ENCODE results near the gene TUBA4B. TPM values are rescaled to one million over a fixed set of nuclear protein-coding genes. Genes with fewer than 3 reads are reported as not detected.

TUBA4B gene
- total and polyA plus RNA-seq, 5 donors from 2014 or later: not detected

- Mint-ChIP-seq H3K36me3 (peaks cover 4% of the 10 kb centered on the region), H3K27ac (no peak overlapping the region), H3K4me1 (peaks cover 0 to 4% (median 0%) of the 10 kb centered on the region in 4 donors), H3K4me3 (peak overlapping the region in 1 of 4 donors; percentile 47), H3K9me3 (no peaks in the 10 kb centered on the region), H3K27me3 (peaks cover 5% of the 10 kb centered on the region)
- Histone ChIP-seq H3K36me3 (ENCODE audit: control insufficient read depth, insufficient read depth, low read length) (peaks cover 16% of the 10 kb centered on the region), H3K4me1 (ENCODE audit: control insufficient read depth, insufficient read depth, low read length, poor library complexity, severe bottlenecking) (peaks cover 5% of the 10 kb centered on the region), H3K4me3 (ENCODE audit: low read depth, low read length) (no peak overlapping the region), H3K9me3 (ENCODE audit: control insufficient read depth in 2 of 2, low read length in 2 of 2) (no peaks in the 10 kb centered on the region), H3K27me3 (ENCODE audit: control insufficient read depth, insufficient read depth, low read length) (no peaks in the 10 kb centered on the region), H3K27ac (ENCODE audit: insufficient read depth, low read length, poor library complexity, severe bottlenecking) (no peak overlapping the region)
- DNase-seq (no peak), ATAC-seq (ENCODE audit: low read depth in 2 of 2) (no peak)
These were observed 36.1 kb downstream of the TUBA4B start for GRCh38 chr2:219289195-219289536.

GRCh38 chr2:219289537-219290361 lies 36.7 kb downstream of the TUBA4B start:
- Mint-ChIP-seq H3K4me3 (peak overlapping the region in 1 of 4 donors; percentile 47), H3K36me3 (peaks cover 4% of the 10 kb centered on the region), H3K4me1 (peaks cover 0 to 6% (median 0%) of the 10 kb centered on the region in 4 donors), H3K9me3 (no peaks in the 10 kb centered on the region), H3K27me3 (peaks cover 5% of the 10 kb centered on the region), H3K27ac (no peak overlapping the region)
- H3K9me3 ChIP-seq (ENCODE audit: control insufficient read depth in 2 of 2, low read length in 2 of 2): no peaks in the 10 kb centered on the region
- no peaks in the 10 kb centered on the region for H3K27me3 ChIP-seq (ENCODE audit: control insufficient read depth, insufficient read depth, low read length)
- no peak overlapping the region for H3K4me3 ChIP-seq (ENCODE audit: low read depth, low read length)
- peaks cover 11% of the 10 kb centered on the region for H3K4me1 ChIP-seq (ENCODE audit: control insufficient read depth, insufficient read depth, low read length, poor library complexity, severe bottlenecking)
- H3K36me3 ChIP-seq (ENCODE audit: control insufficient read depth, insufficient read depth, low read length): peaks cover 11% of the 10 kb centered on the region
- DNase-seq: no peak
- no peak for ATAC-seq (ENCODE audit: low read depth in 2 of 2)
- no peak overlapping the region for H3K27ac ChIP-seq (ENCODE audit: insufficient read depth, low read length, poor library complexity, severe bottlenecking)

- DNase-seq: no peak
- H3K27me3 ChIP-seq (ENCODE audit: control insufficient read depth, insufficient read depth, low read length): no peaks in the 10 kb centered on the region
These were observed 37.5 kb downstream of the TUBA4B start for GRCh38 chr2:219290381-219291171.

GRCh38 chr2:219291394-219291793 lies 38.4 kb downstream of the TUBA4B start:
- ATAC-seq (ENCODE audit: low read depth in 2 of 2): no peak
- Histone ChIP-seq H3K4me1 (ENCODE audit: control insufficient read depth, insufficient read depth, low read length, poor library complexity, severe bottlenecking) (peaks cover 12% of the 10 kb centered on the region), H3K4me3 (ENCODE audit: low read depth, low read length) (no peak overlapping the region), H3K36me3 (ENCODE audit: control insufficient read depth, insufficient read depth, low read length) (no peaks in the 10 kb centered on the region), H3K9me3 (ENCODE audit: control insufficient read depth in 2 of 2, low read length in 2 of 2) (no peaks in the 10 kb centered on the region), H3K27me3 (ENCODE audit: control insufficient read depth, insufficient read depth, low read length) (no peaks in the 10 kb centered on the region), H3K27ac (ENCODE audit: insufficient read depth, low read length, poor library complexity, severe bottlenecking) (no peak overlapping the region)
- H3K27me3 Mint-ChIP-seq: peaks cover 11% of the 10 kb centered on the region
- H3K36me3 Mint-ChIP-seq: no peaks in the 10 kb centered on the region
- no peak overlapping the region for H3K4me3 Mint-ChIP-seq
- no peaks in the 10 kb centered on the region for H3K9me3 Mint-ChIP-seq
- peaks cover 0 to 14% (median 5%) of the 10 kb centered on the region in 4 donors for H3K4me1 Mint-ChIP-seq
- H3K27ac Mint-ChIP-seq: no peak overlapping the region
- no peak for DNase-seq

More at GRCh38 chr2:219290381-219291171, 37.5 kb downstream of the TUBA4B start:
- Mint-ChIP-seq H3K27me3 (peaks cover 6% of the 10 kb centered on the region), H3K9me3 (no peaks in the 10 kb centered on the region), H3K27ac (no peak overlapping the region), H3K36me3 (no peaks in the 10 kb centered on the region), H3K4me3 (peak overlapping the region in 1 of 4 donors; percentile 32), H3K4me1 (peaks cover 0 to 9% (median 1%) of the 10 kb centered on the region in 4 donors)
- Histone ChIP-seq H3K27ac (ENCODE audit: insufficient read depth, low read length, poor library complexity, severe bottlenecking) (no peak overlapping the region), H3K4me1 (ENCODE audit: control insufficient read depth, insufficient read depth, low read length, poor library complexity, severe bottlenecking) (peaks cover 12% of the 10 kb centered on the region), H3K36me3 (ENCODE audit: control insufficient read depth, insufficient read depth, low read length) (peaks cover 2% of the 10 kb centered on the region), H3K9me3 (ENCODE audit: control insufficient read depth in 2 of 2, low read length in 2 of 2) (no peaks in the 10 kb centered on the region), H3K4me3 (ENCODE audit: low read depth, low read length) (no peak overlapping the region)
- no peak for ATAC-seq (ENCODE audit: low read depth in 2 of 2)

GRCh38 chr2:219291910-219292490 lies 39.0 kb downstream of the TUBA4B start:
- Histone ChIP-seq H3K36me3 (ENCODE audit: control insufficient read depth, insufficient read depth, low read length) (no peaks in the 10 kb centered on the region), H3K4me1 (ENCODE audit: control insufficient read depth, insufficient read depth, low read length, poor library complexity, severe bottlenecking) (peaks cover 12% of the 10 kb centered on the region), H3K9me3 (ENCODE audit: control insufficient read depth in 2 of 2, low read length in 2 of 2) (no peaks in the 10 kb centered on the region), H3K27ac (ENCODE audit: insufficient read depth, low read length, poor library complexity, severe bottlenecking) (no peak overlapping the region), H3K27me3 (ENCODE audit: control insufficient read depth, insufficient read depth, low read length) (no peaks in the 10 kb centered on the region), H3K4me3 (ENCODE audit: low read depth, low read length) (no peak overlapping the region)
- no peak for ATAC-seq (ENCODE audit: low read depth in 2 of 2)
- no peaks in the 10 kb centered on the region for H3K36me3 Mint-ChIP-seq
- H3K4me1 Mint-ChIP-seq: peaks cover 0 to 16% (median 5%) of the 10 kb centered on the region in 4 donors
- H3K27me3 Mint-ChIP-seq: peaks cover 11% of the 10 kb centered on the region
- H3K4me3 Mint-ChIP-seq: no peak overlapping the region
- no peak overlapping the region for H3K27ac Mint-ChIP-seq
- DNase-seq: no peak
- no peaks in the 10 kb centered on the region for H3K9me3 Mint-ChIP-seq

GRCh38 chr2:219292616-219293015 lies 39.6 kb downstream of the TUBA4B start:
- Mint-ChIP-seq H3K27ac (peak overlapping the region in 1 of 3 donors; percentile 26), H3K4me3 (peak overlapping the region in 1 of 4 donors; percentile 56)
- DNase-seq: no peak

GRCh38 chr2:219293736-219294231 lies 40.7 kb downstream of the TUBA4B start:
- ATAC-seq (ENCODE audit: low read depth in 2 of 2): no peak
- DNase-seq: no peak
- Histone ChIP-seq H3K4me3 (ENCODE audit: low read depth, low read length) (no peak overlapping the region), H3K36me3 (ENCODE audit: control insufficient read depth, insufficient read depth, low read length) (no peaks in the 10 kb centered on the region), H3K4me1 (ENCODE audit: control insufficient read depth, insufficient read depth, low read length, poor library complexity, severe bottlenecking) (peaks cover 13% of the 10 kb centered on the region), H3K27me3 (ENCODE audit: control insufficient read depth, insufficient read depth, low read length) (no peaks in the 10 kb centered on the region), H3K27ac (ENCODE audit: insufficient read depth, low read length, poor library complexity, severe bottlenecking) (no peak overlapping the region), H3K9me3 (ENCODE audit: control insufficient read depth in 2 of 2, low read length in 2 of 2) (no peaks in the 10 kb centered on the region)
- no peaks in the 10 kb centered on the region for H3K9me3 Mint-ChIP-seq
- H3K4me1 Mint-ChIP-seq: peaks cover 0 to 25% (median 5%) of the 10 kb centered on the region in 4 donors
- peak overlapping the region in 3 of 4 donors; percentile 54 to 88 (median 80) for H3K4me3 Mint-ChIP-seq
- H3K36me3 Mint-ChIP-seq: no peaks in the 10 kb centered on the region
- H3K27me3 Mint-ChIP-seq: peaks cover 21% of the 10 kb centered on the region
- no peak overlapping the region for H3K27ac Mint-ChIP-seq

More at GRCh38 chr2:219292616-219293015, 39.6 kb downstream of the TUBA4B start:
- H3K4me1 ChIP-seq (ENCODE audit: control insufficient read depth, insufficient read depth, low read length, poor library complexity, severe bottlenecking): peaks cover 12% of the 10 kb centered on the region
- no peaks in the 10 kb centered on the region for H3K9me3 Mint-ChIP-seq
- H3K4me1 Mint-ChIP-seq: peaks cover 0 to 22% (median 5%) of the 10 kb centered on the region in 4 donors
- no peak overlapping the region for H3K4me3 ChIP-seq (ENCODE audit: low read depth, low read length)
- H3K27ac ChIP-seq (ENCODE audit: insufficient read depth, low read length, poor library complexity, severe bottlenecking): no peak overlapping the region
- no peaks in the 10 kb centered on the region for H3K9me3 ChIP-seq (ENCODE audit: control insufficient read depth in 2 of 2, low read length in 2 of 2)
- H3K36me3 Mint-ChIP-seq: no peaks in the 10 kb centered on the region
- ATAC-seq (ENCODE audit: low read depth in 2 of 2): no peak
- no peaks in the 10 kb centered on the region for H3K36me3 ChIP-seq (ENCODE audit: control insufficient read depth, insufficient read depth, low read length)
- no peaks in the 10 kb centered on the region for H3K27me3 ChIP-seq (ENCODE audit: control insufficient read depth, insufficient read depth, low read length)
- peaks cover 14% of the 10 kb centered on the region for H3K27me3 Mint-ChIP-seq

All from CD4-positive, CD25-positive, alpha-beta regulatory T cell (primary cell).